HG02981 (cell line): Measurements from ENCODE around the gene THBS2.

ENCODE experiments used
- ATAC-seq: cut with Tn5 transposase; IDR thresholded peaks from one replicate; pipeline ENCODE4 v1.9.1; 2021; ENCODE audit warnings: mild to moderate bottlenecking, moderate library complexity; ENCODE audit not compliant: unreplicated experiment

THBS2 gene

DNA sequence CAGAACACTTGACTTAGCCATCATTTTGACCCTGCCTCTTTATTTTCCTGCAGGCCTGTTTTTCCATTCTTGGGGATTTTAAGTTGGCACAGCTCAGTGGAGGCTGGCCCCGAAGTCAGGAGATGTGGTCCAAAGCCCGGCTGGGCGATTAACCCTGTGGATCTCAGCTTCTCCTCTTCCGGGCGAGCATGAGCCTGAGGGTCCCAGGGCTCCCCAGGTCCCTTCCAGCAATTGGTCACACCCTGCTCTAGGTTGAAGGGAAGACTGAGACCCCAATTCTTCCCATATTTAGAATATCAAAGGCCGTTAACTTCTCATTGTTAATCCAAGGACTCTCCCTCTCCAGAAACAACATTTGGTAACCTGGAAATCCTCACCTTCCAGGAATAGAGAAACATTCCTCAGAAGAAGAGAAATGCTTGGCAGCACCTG, 2.3 kb downstream of the THBS2 start:
- ATAC-seq, result no peak

DNA sequence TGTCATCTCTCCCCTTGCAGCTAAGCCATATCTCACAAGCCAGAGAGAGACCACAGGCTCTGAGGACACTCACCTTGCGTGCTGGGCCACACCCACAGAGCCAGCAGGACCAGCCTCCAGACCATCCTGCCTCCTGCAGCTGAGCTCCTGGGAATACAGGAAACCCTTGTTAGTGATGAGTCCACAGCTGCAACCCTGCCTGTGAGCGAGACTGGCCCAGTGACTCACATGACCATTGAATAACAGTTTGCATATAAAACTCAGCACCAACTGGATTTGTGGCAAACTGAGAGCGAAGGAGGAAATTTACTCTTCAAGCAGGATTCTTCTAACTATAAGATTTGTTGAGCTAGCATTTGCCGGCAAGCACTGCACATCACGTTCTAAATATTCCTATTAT, 3.0 kb downstream of the THBS2 start:
- no peak for ATAC-seq

DNA sequence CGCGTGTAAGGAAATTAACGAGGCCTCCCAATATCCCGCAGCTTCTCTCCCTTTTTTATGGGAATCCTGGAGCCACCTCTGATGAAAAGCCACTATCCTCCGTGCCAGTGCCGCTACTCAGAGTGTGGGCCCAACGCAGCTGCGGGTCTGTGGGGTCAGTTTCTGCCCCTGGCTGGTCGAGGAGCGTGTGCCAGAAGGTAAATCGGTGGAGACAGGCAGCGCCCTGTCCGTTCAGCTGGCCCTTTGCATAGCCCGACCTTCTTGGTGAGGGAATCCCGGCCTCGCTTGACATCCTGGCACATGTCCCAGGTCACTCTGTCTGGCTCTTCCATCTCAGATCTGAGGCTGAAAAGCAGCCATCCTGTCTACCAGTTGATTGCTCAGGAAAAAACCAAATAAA, 4.6 kb downstream of the THBS2 start:
- no peak for ATAC-seq

DNA sequence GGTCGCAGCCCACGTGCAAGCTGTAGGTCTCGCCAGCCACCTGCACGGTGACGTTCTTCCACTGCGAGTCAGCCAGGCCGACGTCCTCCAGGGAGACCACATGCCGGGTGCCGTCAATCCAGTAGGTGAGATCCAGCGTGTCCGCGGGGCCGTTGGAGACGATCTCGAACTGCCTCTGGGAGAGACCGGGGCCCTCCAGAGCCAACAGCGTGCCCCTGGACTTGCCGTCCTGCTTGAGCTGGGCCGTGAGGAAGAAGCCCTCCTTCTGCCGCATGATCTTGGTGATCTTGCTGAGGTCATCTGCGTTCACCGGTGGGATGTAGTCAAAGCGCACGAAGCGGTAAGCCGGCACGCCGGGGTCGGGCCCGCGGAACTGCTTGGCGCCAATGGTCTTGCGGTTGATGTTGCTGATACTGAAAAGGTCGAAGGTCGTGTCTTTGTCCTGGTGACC, 5.1 kb downstream of the THBS2 start:
- ATAC-seq, result no peak

DNA sequence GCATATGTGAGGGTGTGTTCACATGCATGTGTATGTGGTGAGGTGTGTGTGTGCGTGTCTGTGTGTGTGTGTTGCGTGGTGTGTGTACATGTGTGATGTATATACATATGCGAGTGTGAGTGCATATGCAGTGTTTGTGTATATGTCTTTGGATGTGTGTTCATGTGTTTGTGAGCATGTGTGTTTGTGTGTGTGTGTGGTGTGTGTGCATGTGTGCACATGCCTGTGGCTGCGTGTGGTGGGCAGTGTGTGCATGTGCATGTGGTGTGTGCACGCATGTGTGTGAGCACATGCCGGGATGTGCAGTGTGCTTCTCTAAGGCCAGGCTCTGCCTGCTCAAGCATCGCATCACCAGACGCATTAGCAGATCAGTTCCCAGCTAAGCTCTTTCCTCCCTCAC, 5.7 kb downstream of the THBS2 start:
- ATAC-seq, result no peak

DNA sequence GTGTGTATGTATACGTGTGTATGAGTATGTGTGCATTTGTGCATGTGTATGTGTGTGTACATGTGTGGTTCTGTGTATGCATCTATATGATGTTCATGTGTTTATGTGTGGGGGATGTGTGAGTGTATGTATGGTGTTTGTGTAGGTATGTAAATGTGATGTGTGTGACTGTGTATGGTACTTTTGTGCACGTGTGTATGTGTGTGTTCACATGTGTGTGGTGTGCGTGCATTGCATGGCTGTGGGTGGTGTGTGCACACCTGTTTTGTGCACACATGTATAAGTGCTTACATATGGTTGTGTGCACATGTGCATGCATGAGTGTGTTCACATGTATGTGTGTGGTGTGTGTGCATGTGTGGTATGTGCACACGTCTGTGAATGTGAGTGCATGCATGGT, 6.2 kb downstream of the THBS2 start:
- no peak for ATAC-seq

DNA sequence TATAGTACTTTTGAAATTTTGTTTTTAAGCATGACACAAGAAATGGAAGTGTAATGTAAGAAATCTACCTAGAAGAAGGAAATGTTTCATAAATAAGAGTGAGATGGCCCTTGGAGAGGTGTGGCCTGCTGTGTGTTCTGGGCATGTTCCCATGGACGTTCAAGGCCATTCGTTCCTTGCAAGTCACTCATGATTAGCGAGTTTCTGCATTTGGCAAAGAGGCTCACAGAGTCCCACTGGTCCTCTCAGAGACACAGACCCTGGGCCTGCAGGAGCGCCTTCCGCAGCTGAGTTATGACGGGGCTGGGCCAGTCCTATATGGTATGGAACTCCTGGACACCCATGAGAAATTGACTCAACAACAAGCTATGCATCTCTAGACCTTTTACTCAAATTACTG, 7.2 kb downstream of the THBS2 start:
- ATAC-seq, result no peak

DNA sequence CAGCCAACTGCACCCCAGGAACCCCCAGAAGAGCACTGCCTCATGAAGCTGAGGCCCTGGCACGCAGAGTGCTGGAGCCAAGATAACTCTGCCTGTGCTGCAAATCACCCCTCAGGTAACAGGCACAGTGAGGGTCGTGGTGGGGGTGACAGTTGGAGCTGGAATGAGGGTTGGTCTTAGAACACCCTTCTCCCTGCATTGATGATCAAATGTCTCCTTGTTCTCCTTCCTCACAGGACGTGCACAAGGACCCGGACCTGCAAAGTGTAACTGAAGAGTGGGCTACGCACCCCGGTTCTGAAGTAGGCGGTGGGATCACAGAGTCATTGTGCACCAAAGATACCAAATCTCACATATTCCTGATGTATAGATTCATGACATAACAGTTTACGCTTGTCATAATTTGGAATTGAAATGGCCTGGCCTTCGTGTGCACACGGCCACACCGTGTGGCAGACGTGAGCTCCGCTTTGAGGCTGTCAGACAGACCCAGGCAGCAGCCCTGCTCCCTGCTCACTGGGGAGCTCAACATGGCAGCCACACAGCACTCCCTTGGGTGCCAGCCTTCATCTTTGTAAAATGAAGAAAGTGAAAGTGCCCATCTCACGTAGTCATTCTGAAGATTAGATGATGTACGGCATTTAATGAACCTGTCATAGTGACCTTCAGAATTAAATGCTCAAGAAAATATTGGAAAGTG, 8.8 kb downstream of the THBS2 start:
- no peak for ATAC-seq

DNA sequence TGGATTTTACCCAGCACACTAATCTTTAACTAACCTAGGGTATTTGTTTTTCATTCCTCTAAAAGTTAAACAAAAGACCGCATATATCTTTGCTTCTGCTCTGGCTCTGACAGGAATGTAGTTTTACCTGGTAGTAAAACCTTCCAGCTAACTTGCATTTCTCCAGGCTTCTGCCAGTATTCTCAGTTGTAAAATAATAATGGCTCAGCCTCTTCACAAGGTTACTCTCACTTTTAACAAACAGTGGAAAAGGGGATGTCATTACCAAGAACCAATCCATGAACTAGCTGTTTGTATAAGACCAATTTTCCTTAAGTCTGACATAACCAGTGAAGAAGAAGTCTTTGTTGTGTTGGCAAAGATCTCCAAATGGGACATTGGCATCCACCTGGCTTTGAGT, 10.0 kb downstream of the THBS2 start:
- ATAC-seq, result no peak

DNA sequence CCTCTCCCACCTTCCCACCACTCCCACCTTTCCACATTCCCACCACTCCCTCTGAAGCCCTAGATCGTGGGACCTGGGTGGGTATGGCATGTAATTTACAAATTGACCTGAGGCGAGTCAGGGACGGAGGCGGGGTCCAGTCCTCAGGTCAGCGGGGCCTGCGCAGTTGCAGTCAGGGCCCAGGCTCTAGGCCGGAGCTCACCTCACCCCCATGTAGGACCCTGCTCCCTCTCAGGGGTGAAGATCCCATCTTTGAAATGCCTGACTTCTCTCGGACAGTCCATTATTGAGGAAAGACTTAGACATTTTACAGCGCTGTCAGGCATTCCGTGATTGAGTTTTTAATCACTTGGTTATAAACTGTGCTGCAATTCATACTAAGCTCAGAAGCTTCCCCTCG, 10.5 kb downstream of the THBS2 start:
- no peak for ATAC-seq

DNA sequence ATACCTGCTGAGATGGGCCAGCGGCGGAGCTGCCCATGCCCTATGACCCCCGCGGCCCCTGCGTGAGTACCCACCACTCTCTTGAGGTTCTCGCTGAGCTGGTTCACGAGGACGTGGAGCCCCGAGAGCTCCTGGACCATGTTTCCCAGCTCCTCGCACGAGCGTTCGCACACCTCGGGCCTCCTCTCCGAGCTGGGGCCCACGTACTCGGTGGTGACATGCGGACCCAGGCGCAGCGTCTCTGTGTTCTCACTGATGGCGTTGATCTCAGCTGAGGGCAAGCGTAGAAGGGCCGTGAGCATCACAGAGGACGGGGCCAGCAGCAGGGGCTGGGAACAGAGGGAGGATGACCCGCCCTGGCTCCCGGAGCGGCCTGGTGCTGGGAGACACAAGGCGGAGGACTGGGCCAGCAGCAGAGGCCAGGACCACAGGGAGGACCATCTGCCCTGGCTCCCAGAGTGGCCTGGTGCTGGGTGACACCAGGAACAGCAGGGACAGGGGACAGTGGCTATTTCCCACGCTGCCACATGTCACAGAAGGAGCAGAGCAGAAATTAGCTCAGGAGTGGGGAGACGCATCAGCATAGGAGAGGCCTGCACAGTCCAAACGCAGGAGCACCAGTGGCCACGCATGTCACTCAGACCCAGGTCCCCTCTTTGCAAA, 11.8 kb downstream of the THBS2 start:
- no peak for ATAC-seq

DNA sequence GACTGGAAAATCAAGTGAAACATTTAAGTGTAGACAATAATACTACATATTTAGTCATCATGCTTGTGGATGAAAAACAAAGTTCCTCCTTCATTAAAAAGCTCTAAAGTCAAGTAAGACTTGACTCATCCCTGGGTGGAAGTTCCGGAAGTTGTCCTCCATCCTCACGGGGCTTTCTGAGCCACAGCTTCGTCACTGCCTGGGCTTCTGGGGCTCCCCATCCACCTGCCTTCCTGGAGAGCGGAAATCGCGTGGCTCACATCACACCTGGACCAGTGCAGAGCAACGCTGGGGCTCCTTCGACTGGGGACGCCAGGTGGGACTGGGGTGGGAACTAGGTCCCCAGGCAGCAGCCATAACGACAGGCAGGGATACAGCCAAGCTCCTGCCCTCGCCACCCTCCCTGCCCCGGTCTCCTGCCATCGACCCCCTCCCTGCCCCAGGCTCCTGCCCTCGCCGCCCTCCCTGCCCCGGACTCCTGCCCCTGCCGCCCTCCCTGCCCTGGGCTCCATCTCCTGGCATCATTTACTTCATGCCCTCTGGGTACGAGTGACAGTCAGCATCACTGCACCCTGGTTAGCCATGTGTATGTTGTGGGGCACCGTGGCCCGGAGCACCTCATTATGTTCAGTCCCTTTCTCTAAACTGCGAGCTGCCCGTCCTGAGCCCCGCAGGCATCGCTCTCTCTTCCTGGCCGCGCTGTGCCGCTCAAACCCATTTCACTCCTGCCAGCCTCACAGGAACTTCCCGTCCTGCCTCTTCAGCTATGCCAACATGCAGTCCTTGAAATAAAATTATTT, 12.9 kb downstream of the THBS2 start:
- no peak for ATAC-seq

DNA sequence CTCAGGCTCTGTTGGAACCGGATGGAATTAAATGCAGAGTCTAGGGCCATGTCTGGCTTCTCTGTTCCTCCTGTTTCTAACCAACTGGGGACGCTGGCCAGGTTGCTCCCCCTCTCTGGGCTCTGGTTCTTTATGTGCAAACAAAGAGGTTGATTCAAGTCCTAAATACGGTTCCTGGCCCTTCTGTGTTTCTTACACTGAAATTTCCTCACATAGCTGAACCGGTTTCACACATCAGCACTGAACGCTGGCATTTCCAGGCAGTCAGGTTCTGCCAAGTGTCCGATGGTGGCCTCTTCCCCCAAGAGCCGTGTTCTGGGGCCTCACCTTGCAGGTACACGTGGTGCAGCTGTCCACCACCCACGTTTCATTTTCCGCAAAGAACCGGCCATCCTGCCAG, 13.5 kb downstream of the THBS2 start:
- no peak for ATAC-seq

DNA sequence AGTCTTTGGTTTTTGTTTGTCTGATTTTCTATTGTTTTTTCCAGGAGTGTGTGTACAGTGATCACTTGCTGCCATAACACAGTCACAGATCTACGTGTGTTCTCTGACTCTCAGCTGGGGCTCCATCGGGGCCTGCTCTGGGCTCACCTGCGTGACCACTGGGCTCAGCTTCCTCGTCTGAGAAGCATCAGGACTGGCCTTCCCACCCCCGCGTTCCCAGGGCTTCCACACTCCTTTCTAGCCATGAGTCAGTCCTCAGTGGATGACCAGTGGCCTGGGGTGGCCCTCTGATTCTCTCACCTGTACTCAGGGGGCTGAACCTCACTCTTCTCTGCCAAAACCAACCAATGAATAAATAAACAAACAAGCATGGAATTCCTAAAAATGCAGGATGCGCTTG, 14.5 kb downstream of the THBS2 start:
- no peak for ATAC-seq

DNA sequence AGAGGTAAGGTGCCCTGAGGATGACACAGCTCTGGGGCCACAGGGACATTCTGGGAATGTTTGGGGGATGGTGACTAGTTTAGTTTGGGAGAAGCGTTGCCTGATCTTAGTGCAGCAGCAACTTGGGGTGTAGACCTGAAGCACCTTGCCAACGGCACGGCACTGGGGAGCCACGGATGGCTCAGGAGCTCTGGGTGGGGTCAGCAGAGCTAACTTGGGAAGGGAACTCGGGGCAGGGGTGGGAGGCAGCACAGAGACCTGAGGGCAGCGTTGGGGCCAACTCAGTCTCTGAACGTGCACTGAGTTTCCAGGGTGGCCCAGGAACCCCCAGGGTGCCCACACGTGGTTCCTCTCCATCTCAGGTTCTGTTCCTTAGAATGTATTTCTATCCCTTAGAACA, 14.9 kb downstream of the THBS2 start:
- no peak for ATAC-seq

DNA sequence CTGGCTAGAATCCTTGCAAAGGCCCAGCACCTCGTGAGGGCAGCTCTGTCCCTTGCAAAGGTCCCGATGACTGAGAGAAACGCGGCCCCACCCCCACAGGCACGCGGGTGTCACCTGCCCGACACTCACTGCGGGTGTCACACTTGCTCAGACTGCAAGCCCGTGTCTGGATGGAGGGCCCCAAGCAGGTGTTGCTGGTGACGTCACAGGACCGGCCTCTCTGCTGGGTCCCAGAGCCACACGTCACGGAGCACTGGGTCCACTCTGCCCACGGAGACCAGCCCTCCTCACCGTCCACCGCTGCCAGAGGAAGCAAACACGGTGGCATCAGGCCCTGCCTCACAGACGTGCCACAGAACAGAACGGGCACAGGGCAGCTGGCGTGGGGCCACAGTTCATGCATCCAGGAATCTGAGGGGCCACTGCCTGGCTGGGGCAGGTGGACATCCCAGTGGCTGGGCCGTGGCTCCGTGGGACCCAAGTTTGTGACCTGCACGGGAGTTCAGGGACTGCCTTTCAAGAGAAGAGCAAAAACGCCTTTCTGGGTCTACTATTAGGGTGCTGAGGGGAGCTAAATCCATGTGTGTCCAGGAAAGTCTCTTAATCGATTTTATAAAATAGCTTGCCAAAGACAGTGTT, 16.0 kb downstream of the THBS2 start:
- ATAC-seq, result no peak

DNA sequence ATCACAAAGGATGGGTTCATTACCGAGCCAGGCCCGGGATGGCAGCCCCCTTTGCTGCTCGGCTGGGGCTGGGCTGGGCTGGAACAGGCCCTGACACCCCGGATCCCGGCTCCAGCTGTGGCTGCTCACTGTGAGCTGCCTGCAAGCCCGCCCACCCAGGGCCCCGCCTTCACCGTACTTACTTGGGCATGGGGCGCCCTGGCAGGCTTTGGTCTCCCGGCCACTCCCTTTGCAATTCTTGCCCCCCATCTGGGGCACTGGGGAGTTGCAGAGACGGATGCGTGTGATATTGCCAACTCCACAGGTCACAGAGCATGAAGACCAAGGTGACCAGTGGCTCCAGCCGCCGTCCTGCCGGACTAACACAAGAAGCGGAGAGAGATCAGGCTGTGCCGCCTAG, 16.7 kb downstream of the THBS2 start:
- ATAC-seq, result no peak

DNA sequence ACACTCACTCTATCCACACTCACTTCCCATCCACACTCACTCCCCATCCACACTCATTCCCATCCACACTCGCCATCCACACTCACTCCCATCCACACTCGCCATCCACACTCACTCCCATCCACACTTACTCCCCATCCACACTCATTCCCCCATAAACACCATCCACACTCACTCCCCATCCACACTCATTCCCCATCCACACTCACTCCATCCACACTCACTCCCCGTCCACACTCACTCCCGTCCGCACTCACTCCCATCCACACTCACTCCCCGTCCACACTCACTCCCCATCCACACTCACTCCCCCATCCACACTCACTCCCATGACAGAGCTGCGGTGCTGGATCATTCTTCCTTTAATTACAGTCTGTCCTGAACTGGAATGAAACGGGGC, 17.1 kb downstream of the THBS2 start:
- ATAC-seq, result no peak

DNA sequence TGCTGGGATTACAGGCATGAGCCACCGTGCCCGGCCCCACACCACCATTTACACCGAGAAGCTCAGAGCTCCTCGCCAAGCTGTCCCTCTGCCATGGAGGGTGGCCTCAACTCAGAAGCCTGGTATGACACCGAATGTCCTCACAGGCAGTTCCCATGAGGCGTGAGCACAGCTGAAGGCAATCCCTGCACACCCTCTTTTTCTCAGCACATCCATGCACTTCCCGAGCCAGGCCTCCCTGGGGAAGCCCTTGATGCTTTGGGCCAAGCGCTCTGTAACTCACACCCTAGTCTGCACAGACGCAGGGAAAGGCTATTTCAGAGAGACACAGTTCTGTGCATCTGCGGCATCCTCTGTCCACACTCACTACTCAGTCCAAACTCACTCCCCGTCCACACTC, 18.4 kb downstream of the THBS2 start:
- no peak for ATAC-seq

DNA sequence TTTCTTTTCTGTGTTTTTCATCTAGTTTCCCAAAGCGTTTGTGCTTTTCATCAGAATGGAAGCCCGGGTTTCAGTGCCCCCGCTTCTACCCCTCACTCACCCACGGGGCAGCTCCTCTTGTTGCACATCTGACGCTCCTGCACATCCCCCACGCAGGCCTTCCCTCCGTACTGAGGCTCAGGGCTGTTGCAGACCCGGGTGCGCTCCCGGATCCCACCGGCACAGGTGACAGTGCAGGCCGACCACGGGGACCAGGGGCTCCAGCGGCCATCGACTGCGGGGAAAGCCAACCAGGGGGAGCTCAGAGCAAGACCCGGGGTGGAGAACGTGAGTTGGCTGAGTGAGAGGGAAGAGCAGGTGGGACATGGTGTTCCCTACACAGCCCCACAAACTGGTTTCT, 19.0 kb downstream of the THBS2 start:
- no peak for ATAC-seq

DNA sequence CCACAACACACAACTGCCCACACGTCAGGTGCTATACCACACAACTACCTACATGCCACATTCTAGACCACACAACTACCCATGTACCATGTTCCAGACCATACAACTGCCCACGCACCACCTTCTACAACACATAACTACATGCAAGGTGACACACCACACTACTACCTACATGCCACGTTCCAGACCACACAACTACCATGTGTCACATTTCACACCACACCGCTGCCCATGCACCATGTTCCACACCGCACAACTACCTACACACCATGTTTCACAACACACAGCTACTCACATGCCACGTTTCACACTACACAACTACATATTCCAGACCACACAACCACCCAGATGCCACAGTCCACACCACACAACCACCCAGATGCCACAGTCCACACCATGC, 19.8 kb downstream of the THBS2 start:
- no peak for ATAC-seq

DNA sequence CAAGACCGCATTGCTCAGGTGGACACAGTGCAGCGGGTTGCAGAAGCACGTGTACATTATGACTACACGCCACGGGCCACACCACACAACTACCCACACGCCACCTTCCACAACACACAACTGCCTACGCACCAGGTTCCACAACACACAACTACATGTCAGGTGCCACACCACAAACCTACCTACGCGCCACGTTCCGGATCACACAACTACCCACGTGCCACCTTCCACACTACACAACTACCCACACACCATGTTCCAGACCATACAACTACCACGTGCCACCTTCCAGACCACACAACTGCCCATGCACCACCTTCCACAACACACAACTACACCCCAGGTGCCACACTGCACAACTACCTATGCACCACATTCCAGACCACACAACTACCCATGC, 20.5 kb downstream of the THBS2 start:
- ATAC-seq, result no peak
